Endothelial cell of umbilical vein (primary cell): Measurements from ENCODE around the gene OPRL1.
"Not testable (repeated sequence)": the region's sequence is repeated elsewhere in the genome, so short reads cannot be mapped to it uniquely, and the experiment has no call there.

Experiments
- EZH2 ChIP-seq: IDR thresholded peaks from 2 replicates; pipeline ENCODE4 v1.6.1; 2012; ENCODE audit warnings: borderline replicate concordance, low read depth, mild to moderate bottlenecking, moderate library complexity, low read length, inconsistent platforms; ENCODE audit not compliant: severe bottlenecking
- JUN ChIP-seq: IDR thresholded peaks from 2 replicates; pipeline ENCODE4 v1.6.1; 2011; ENCODE audit warnings: borderline replicate concordance, low read depth; ENCODE audit not compliant: insufficient read length, insufficient read depth
- POLR2A ChIP-seq: IDR thresholded peaks from 2 replicates; pipeline ENCODE4 v1.6.1; 2012; ENCODE audit warnings: low read depth, mild to moderate bottlenecking, control low read depth, low read length
- TF ChIP-seq, protein P1 (sequence below), 2 donors: IDR thresholded peaks; 1 replicate in 1 of 2; 2 replicates in 1 of 2; pipeline ENCODE4 v1.5.1; 2011; ENCODE audit warnings: low read length in 2 of 2, mild to moderate bottlenecking in 2 of 2, moderate library complexity in 2 of 2, control low read depth in 1 of 2, inconsistent platforms in 1 of 2, low read depth in 1 of 2; ENCODE audit not compliant: insufficient read depth in 1 of 2; ENCODE audit errors: extremely low read depth in 1 of 2

DNA sequence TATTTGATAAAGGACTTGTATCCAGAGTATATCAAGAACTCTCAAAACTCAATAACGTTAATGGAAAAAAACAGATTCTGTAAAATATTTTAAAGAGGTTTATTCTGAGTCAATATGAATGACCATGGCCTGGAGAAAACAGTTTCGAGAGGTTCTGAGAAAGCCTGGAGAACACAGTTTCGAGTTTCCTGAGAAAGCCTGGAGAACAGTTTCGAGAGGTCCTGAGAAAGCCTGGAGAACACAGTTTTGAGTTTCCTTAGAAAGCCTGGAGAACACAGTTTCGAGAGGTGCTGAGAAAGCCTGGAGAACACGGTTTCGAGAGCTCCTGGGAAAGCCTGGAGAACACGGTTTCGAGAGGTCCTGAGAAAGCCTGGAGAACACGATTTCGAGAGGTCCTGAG, 43.0 kb downstream of the OPRL1 start:
- TF ChIP-seq, protein P1, sequence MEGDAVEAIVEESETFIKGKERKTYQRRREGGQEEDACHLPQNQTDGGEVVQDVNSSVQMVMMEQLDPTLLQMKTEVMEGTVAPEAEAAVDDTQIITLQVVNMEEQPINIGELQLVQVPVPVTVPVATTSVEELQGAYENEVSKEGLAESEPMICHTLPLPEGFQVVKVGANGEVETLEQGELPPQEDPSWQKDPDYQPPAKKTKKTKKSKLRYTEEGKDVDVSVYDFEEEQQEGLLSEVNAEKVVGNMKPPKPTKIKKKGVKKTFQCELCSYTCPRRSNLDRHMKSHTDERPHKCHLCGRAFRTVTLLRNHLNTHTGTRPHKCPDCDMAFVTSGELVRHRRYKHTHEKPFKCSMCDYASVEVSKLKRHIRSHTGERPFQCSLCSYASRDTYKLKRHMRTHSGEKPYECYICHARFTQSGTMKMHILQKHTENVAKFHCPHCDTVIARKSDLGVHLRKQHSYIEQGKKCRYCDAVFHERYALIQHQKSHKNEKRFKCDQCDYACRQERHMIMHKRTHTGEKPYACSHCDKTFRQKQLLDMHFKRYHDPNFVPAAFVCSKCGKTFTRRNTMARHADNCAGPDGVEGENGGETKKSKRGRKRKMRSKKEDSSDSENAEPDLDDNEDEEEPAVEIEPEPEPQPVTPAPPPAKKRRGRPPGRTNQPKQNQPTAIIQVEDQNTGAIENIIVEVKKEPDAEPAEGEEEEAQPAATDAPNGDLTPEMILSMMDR (IDR thresholded peaks at IDR 0.05; ENCODE audit: extremely low read depth in 1 of 2, insufficient read depth in 1 of 2, low read depth in 1 of 2, low read length in 2 of 2), result not testable (repeated sequence)
- TF ChIP-seq POLR2A, JUN, EZH2: not testable (repeated sequence)
